Activated CD4-positive, alpha-beta T cell treated with anti-CD3 and anti-CD28 coated beads, Interleukin-10, Interleukin-2, amounts not matched to agents 100 ng/mL and 50 ng/mL, durations not matched to agents 16 hours and 8 hours (primary cell): Measurements from ENCODE around the gene DCTN3.

Experiments used
- DNase-seq: peaks from one replicate; pipeline ENCODE4 v3.0.0-alpha.2; 2020

DCTN3 gene

GRCh38 chr9:34588671-34589635 lies 31.3 kb downstream of the DCTN3 start:
- DNase-seq = no peak

GRCh38 chr9:34587271-34587670 lies 33.0 kb downstream of the DCTN3 start:
- peak; percentile 34 for DNase-seq

- no peak for DNase-seq
These were observed 34.2 kb downstream of the DCTN3 start for GRCh38 chr9:34585946-34586669.

- DNase-seq = no peak
These were observed 35.3 kb downstream of the DCTN3 start for GRCh38 chr9:34584970-34585369.

GRCh38 chr9:34582787-34583186 lies 37.5 kb downstream of the DCTN3 start:
- no peak for DNase-seq

- DNase-seq = no peak
These were observed 39.0 kb downstream of the DCTN3 start for GRCh38 chr9:34581318-34581717.

GRCh38 chr9:34580358-34580757 lies 39.9 kb downstream of the DCTN3 start:
- no peak for DNase-seq

- DNase-seq = no peak
These were observed 40.5 kb downstream of the DCTN3 start for GRCh38 chr9:34579808-34580163.

- DNase-seq = no peak
These were observed 41.0 kb downstream of the DCTN3 start for GRCh38 chr9:34579104-34579807.

- DNase-seq = no peak
These were observed 41.8 kb downstream of the DCTN3 start for GRCh38 chr9:34578241-34579103.

GRCh38 chr9:34577400-34578240 lies 42.7 kb downstream of the DCTN3 start:
- no peak for DNase-seq

GRCh38 chr9:34576597-34577399 lies 43.5 kb downstream of the DCTN3 start:
- DNase-seq = no peak

GRCh38 chr9:34575862-34576596 lies 44.3 kb downstream of the DCTN3 start:
- no peak for DNase-seq

- DNase-seq = no peak
These were observed 45.1 kb downstream of the DCTN3 start for GRCh38 chr9:34575241-34575640.

- no peak for DNase-seq
These were observed 45.7 kb downstream of the DCTN3 start for GRCh38 chr9:34574571-34574970.

- DNase-seq = no peak
These were observed 46.5 kb downstream of the DCTN3 start for GRCh38 chr9:34573599-34574325.

GRCh38 chr9:34572628-34573027 lies 47.7 kb downstream of the DCTN3 start:
- no peak for DNase-seq

- no peak for DNase-seq
These were observed 48.2 kb downstream of the DCTN3 start for GRCh38 chr9:34572092-34572491.

GRCh38 chr9:34571481-34571810 lies 48.8 kb downstream of the DCTN3 start:
- no peak for DNase-seq
